Measurements from ENCODE around the gene CHRDL2. TPM values are rescaled to one million over a fixed set of nuclear protein-coding genes. Genes with fewer than 3 reads are reported as not detected.
A peak's percentile ranks its signal among the peaks of the same experiment; 100 is the strongest.

CHRDL2 gene
- total and polyA plus RNA-seq, 2 of the 13 experiments (the other 11 are each of a cell fraction or from before 2014, with no cell fraction given), result 0.04 TPM; not detected in 1

- no peak for TF ChIP-seq ZNF329 (CRISPR knock-in tag; IDR thresholded peaks at IDR 0.05; ENCODE audit: low read depth)
- TF ChIP-seq NFYC (CRISPR knock-in tag; IDR thresholded peaks at IDR 0.05), result peak; percentile 32; the same call in 1 of the 2 replicates
- peak; percentile 73; the same call in 1 of the 2 replicates for TF ChIP-seq MYC (CRISPR knock-in tag; IDR thresholded peaks at IDR 0.05; ENCODE audit: borderline replicate concordance)
- 0 out of 2 replicates have a peak, but pooled peaks have one; percentile 49 for TF ChIP-seq TARDBP (CRISPR knock-in tag; IDR thresholded peaks at IDR 0.05)
- peak; percentile 40; the same call in 1 of the 2 replicates for TF ChIP-seq PHF21A (CRISPR knock-in tag; IDR thresholded peaks at IDR 0.05)
- TF ChIP-seq TOPORS (CRISPR knock-in tag; IDR thresholded peaks at IDR 0.05), result peak; percentile 58; the same call in 1 of the 2 replicates
- 0 out of 2 replicates have a peak, but pooled peaks have one; percentile 52 for TF ChIP-seq KLF15 (CRISPR knock-in tag; IDR thresholded peaks at IDR 0.05; ENCODE audit: borderline replicate concordance)
- TF ChIP-seq ZBTB7B (CRISPR knock-in tag; IDR thresholded peaks at IDR 0.05), result peak; percentile 19; the same call in 1 of the 2 replicates
- TF ChIP-seq BRD4 (CRISPR knock-in tag; IDR thresholded peaks at IDR 0.05), result 0 out of 2 replicates have a peak, but pooled peaks have one; percentile 28
- peak; percentile 32; the same call in 1 of the 2 replicates for TF ChIP-seq SP5 (CRISPR knock-in tag; IDR thresholded peaks at IDR 0.05; ENCODE audit: borderline replicate concordance, low read depth)
- 0 out of 2 replicates have a peak, but pooled peaks have one; percentile 34 for TF ChIP-seq ZBTB37 (CRISPR knock-in tag; IDR thresholded peaks at IDR 0.05)
- no peak for TF ChIP-seq ARID3A (IDR thresholded peaks at IDR 0.05; ENCODE audit: low read depth, low read length)
- TF ChIP-seq ZNF749 (CRISPR knock-in tag; IDR thresholded peaks at IDR 0.05; ENCODE audit: borderline replicate concordance), result peak; percentile 61; the same call in 1 of the 2 replicates
- TF ChIP-seq ZNF430 (CRISPR knock-in tag; IDR thresholded peaks at IDR 0.05), result peak; percentile 72
- 0 out of 2 replicates have a peak, but pooled peaks have one; percentile 78 for TF ChIP-seq ZNF468 (CRISPR knock-in tag; IDR thresholded peaks at IDR 0.05)
- TF ChIP-seq ATF3 (CRISPR knock-in tag; IDR thresholded peaks at IDR 0.05), result 0 out of 2 replicates have a peak, but pooled peaks have one; percentile 11
- TF ChIP-seq SATB2 (CRISPR knock-in tag; IDR thresholded peaks at IDR 0.05), result peak; percentile 31; the same call in 1 of the 2 replicates
- TF ChIP-seq ZBTB21 (CRISPR knock-in tag; IDR thresholded peaks at IDR 0.05), result no peak
- peak; percentile 67; the same call in 1 of the 2 replicates for TF ChIP-seq HOXA9 (CRISPR knock-in tag; IDR thresholded peaks at IDR 0.05; ENCODE audit: borderline replicate concordance)
- TF ChIP-seq ELF4 (CRISPR knock-in tag; IDR thresholded peaks at IDR 0.05; ENCODE audit: borderline replicate concordance), result 0 out of 2 replicates have a peak, but pooled peaks have one; percentile 24
- TF ChIP-seq ZSCAN29 (CRISPR knock-in tag; conservative IDR thresholded peaks at IDR 0.05), result peak; percentile 74; the same call in 1 of the 2 replicates
- TF ChIP-seq ZBTB2 (CRISPR knock-in tag; IDR thresholded peaks at IDR 0.05; ENCODE audit: low read depth), result peak; percentile 75
- TF ChIP-seq AHR (CRISPR knock-in tag; IDR thresholded peaks at IDR 0.05), result peak; percentile 48; the same call in 1 of the 2 replicates
Observed at GRCh38 chr11:74749127-74749964, 18.1 kb upstream of the CHRDL2 start (continued).
